HepG2 (cell line): ENCODE measurements around the gene ZNF365. TPM values are rescaled to one million over a fixed set of nuclear protein-coding genes. Genes with fewer than 3 reads are reported as not detected.

ENCODE experiments used
- ATAC-seq: fragments of 200-7000 bp; cut with Tn5 transposase; 3 replicates; pipeline ENCODE4 v1.9.1; 2020; ENCODE audit warnings: mild to moderate bottlenecking, moderate library complexity
- BruUV-seq: library from RNA; stranded (reverse); fragments of 400-500 nt; replicated peaks from 2 replicates; lab custom pipeline; 2021; lab: Mats Ljungman, UMichigan
- CTCF ChIA-PET: fragments of 300-600 bp; formaldehyde crosslinking; extraction: SDS; loops from one replicate; lab custom pipeline; 2021; ENCODE audit warnings: low total read pairs, inconsistent platforms, low intra/inter-chr PET ratio; lab: Yijun Ruan, JAX
- POLR2A ChIA-PET: fragments of 350-600 bp; sonication (Branson Sonifier 250); formaldehyde crosslinking; loops from one replicate; lab custom pipeline; 2020; ENCODE audit warnings: antibody characterized with exemption, inconsistent platforms; lab: Yijun Ruan, JAX
- DNase-seq: peaks from one replicate; pipeline ENCODE4 v3.0.0-alpha.2; 2015; ENCODE audit warnings: low spot score
- FAIRE-seq: peaks from 3 replicates; lab custom pipeline; 2011; peaks lifted over from hg19 to GRCh38; lab: Jason Lieb, UNC
- H2AFZ ChIP-seq: one replicate; pipeline ENCODE4 v1.6.1; 2011; ENCODE audit warnings: low read length, inconsistent platforms
- H3K27ac ChIP-seq: fragments of 300-600 bp; 3 replicates; pipeline ENCODE4 v1.8.0; 2011; ENCODE audit warnings: mixed run types, mild to moderate bottlenecking, mixed read lengths, low read length, inconsistent platforms; ENCODE audit not compliant: insufficient read depth; ENCODE audit errors: extremely low read length
- H3K27me3 ChIP-seq, 2 experiments: fragments of 200-600 bp in 1 of 2; 2 replicates in 1 of 2; 3 replicates in 1 of 2; pipeline versions ENCODE4 v1.6.0 to v1.8.0; 2011; ENCODE audit warnings: low read length in 2 of 2, mild to moderate bottlenecking in 2 of 2, moderate library complexity in 2 of 2, inconsistent platforms in 1 of 2; ENCODE audit not compliant: insufficient read depth in 2 of 2, control insufficient read depth in 1 of 2
- H3K36me3 ChIP-seq, 2 experiments: fragments of 200-600 bp in 1 of 2; replicated peaks in 1 of 2; 2 replicates in 1 of 2; 3 replicates in 1 of 2; pipeline versions ENCODE4 v1.5.1 to v1.8.0; 2011; ENCODE audit warnings: low read length in 2 of 2, inconsistent platforms in 1 of 2; ENCODE audit not compliant: insufficient read depth in 2 of 2, control insufficient read depth in 1 of 2
- H3K4me1 ChIP-seq: 2 replicates; pipeline ENCODE4 v1.5.1; 2012; ENCODE audit warnings: low read length, inconsistent platforms; ENCODE audit not compliant: insufficient read depth
- H3K4me2 ChIP-seq: 2 replicates; pipeline ENCODE4 v1.6.0; 2011; ENCODE audit warnings: low read depth, low read length, inconsistent platforms
- H3K4me3 ChIP-seq, 3 experiments: fragments of 200-600 bp in 1 of 3; sonication (generic), shearing (Covaris generic) in 1 of 3; replicated peaks in 1 of 3; 2 replicates each; pipeline ENCODE4 v1.5.1; 2011 to 2016; ENCODE audit warnings: low read length in 3 of 3, inconsistent platforms in 2 of 3, low read depth in 2 of 3, mild to moderate bottlenecking in 2 of 3, control low read depth in 1 of 3, mixed read lengths in 1 of 3; ENCODE audit not compliant: insufficient read depth in 1 of 3
- H3K79me2 ChIP-seq: one replicate; pipeline ENCODE4 v1.6.1; 2011; ENCODE audit warnings: low read length, inconsistent platforms; ENCODE audit not compliant: insufficient read depth
- H3K9ac ChIP-seq: 2 replicates; pipeline ENCODE4 v1.6.0; 2011; ENCODE audit warnings: mild to moderate bottlenecking, low read depth, low read length, inconsistent platforms; ENCODE audit not compliant: insufficient read depth
- H3K9me3 ChIP-seq: 2 replicates; pipeline ENCODE4 v1.5.1; 2012; ENCODE audit warnings: mild to moderate bottlenecking, low read length
- H4K20me1 ChIP-seq: 2 replicates; pipeline ENCODE4 v1.6.0; 2011; ENCODE audit warnings: inconsistent platforms, mild to moderate bottlenecking, low read length, moderate library complexity; ENCODE audit not compliant: insufficient read depth
- AHDC1 ChIP-seq: sonication (generic); formaldehyde crosslinking; IDR thresholded peaks from 2 replicates; pipeline ENCODE4 v1.5.1; 2020; ENCODE audit warnings: mild to moderate bottlenecking, missing genetic modification reagents, borderline replicate concordance
- ESRRA ChIP-seq: sonication (generic); formaldehyde crosslinking; IDR thresholded peaks from 2 replicates; pipeline ENCODE4 v1.5.1; 2020; ENCODE audit warnings: mild to moderate bottlenecking, low read depth, missing genetic modification reagents
- GABPB1 ChIP-seq: IDR thresholded peaks from 2 replicates; pipeline ENCODE4 v1.6.1; 2016; ENCODE audit warnings: mild to moderate bottlenecking, missing genetic modification reagents, moderate library complexity, missing compliant biosample characterization
- MBD4 ChIP-seq: IDR thresholded peaks from 2 replicates; pipeline ENCODE4 v1.6.1; 2012; ENCODE audit warnings: low read length, inconsistent platforms, borderline replicate concordance
- MIER3 ChIP-seq: IDR thresholded peaks from 2 replicates; pipeline ENCODE4 v1.6.1; 2016; ENCODE audit warnings: missing compliant biosample characterization, borderline replicate concordance
- MYNN ChIP-seq: sonication (generic); formaldehyde crosslinking; IDR thresholded peaks from 2 replicates; pipeline ENCODE4 v1.4.0; 2020; ENCODE audit warnings: mild to moderate bottlenecking, low read depth, missing genetic modification reagents
- NAIF1 ChIP-seq: sonication (generic); formaldehyde crosslinking; IDR thresholded peaks from 2 replicates; pipeline ENCODE4 v1.5.0; 2020; ENCODE audit warnings: mild to moderate bottlenecking, missing genetic modification reagents, borderline replicate concordance
- NR1H2 ChIP-seq: sonication (generic); formaldehyde crosslinking; IDR thresholded peaks from 2 replicates; pipeline ENCODE4 v1.8.1; 2022; ENCODE audit warnings: low read depth, missing genetic modification reagents, borderline replicate concordance
- PTBP1 ChIP-seq: fragments of 200-400 bp; formaldehyde crosslinking; IDR thresholded peaks from 2 replicates; pipeline ENCODE4 v1.6.1; 2018; ENCODE audit warnings: low read length, low read depth; ENCODE audit not compliant: poor library complexity, severe bottlenecking
- STAT5B ChIP-seq: sonication (generic); formaldehyde crosslinking; IDR thresholded peaks from 2 replicates; pipeline ENCODE4 v1.4.0; 2020; ENCODE audit warnings: missing genetic modification reagents
- THYN1 ChIP-seq: sonication (generic); formaldehyde crosslinking; IDR thresholded peaks from 2 replicates; pipeline ENCODE4 v1.8.1; 2023; ENCODE audit warnings: low read depth, mild to moderate bottlenecking, moderate library complexity, missing genetic modification reagents, borderline replicate concordance
- ZBTB21 ChIP-seq: sonication (generic); formaldehyde crosslinking; IDR thresholded peaks from 2 replicates; pipeline ENCODE4 v1.4.0; 2020; ENCODE audit warnings: missing genetic modification reagents
- ZBTB42 ChIP-seq: sonication (generic); formaldehyde crosslinking; IDR thresholded peaks from 2 replicates; pipeline ENCODE4 v1.5.0; 2020; ENCODE audit warnings: mild to moderate bottlenecking, missing genetic modification reagents
- ZHX1 ChIP-seq: sonication (generic); formaldehyde crosslinking; IDR thresholded peaks from 2 replicates; pipeline ENCODE4 v1.8.1; 2022; ENCODE audit warnings: low read depth, mild to moderate bottlenecking, missing genetic modification reagents
- ZNF550 ChIP-seq: sonication (generic); formaldehyde crosslinking; IDR thresholded peaks from 2 replicates; pipeline ENCODE4 v1.4.0; 2020; ENCODE audit warnings: mild to moderate bottlenecking, missing genetic modification reagents, borderline replicate concordance
- ZNF589 ChIP-seq: sonication (generic); formaldehyde crosslinking; conservative IDR thresholded peaks from 2 replicates; pipeline ENCODE4 v1.8.0; 2022; ENCODE audit warnings: mild to moderate bottlenecking, moderate library complexity, missing genetic modification reagents
- ZNF850 ChIP-seq: sonication (generic); formaldehyde crosslinking; conservative IDR thresholded peaks from 2 replicates; pipeline ENCODE4 v1.9.0; 2021; ENCODE audit warnings: mild to moderate bottlenecking, missing genetic modification reagents
- WGBS: methylation state at CpG from one replicate; pipeline ENCODE4 v1.1.6; 2017; ENCODE audit warnings: low lambda C conversion rate; 5-methylcytosine and 5-hydroxymethylcytosine counted together
- in situ Hi-C: cut with HindIII; loops from 2 replicates; pipeline ENCODE4 v1.10.0; 2017; ENCODE audit warnings: low pct_unique_long_range_greater_than_20kb; ENCODE audit not compliant: extremely low pct_ligation_motif_present
- intact Hi-C: fragments of 100-400 bp; cut with micrococcal nuclease; formaldehyde crosslinking; loops from one replicate; pipeline ENCODE4 v1.10.0; 2022; ENCODE audit not compliant: unreplicated experiment
- polyA plus RNA-seq, 8 experiments: library from polyadenylated mRNA; depleted of rRNA in 3 of 8; stranded (reverse) in 7 of 8; unstranded in 1 of 8; fragments of >200 nt; fragmentation: Illumina TruSeq in 4 of 8; extraction: Trizol in 4 of 8; gene quantifications; 2 replicates each; pipeline versions ENCODE4 v1.2.1 to v1.2.3, GENCODE V29; 2011 to 2016; ENCODE audit warnings: low read depth in 4 of 8, missing spikeins in 1 of 8, mixed read lengths in 1 of 8; ENCODE audit not compliant: insufficient read depth in 1 of 8
- total RNA-seq, 5 experiments: library from RNA; depleted of rRNA; stranded (reverse); fragments of >200 nt; fragmentation: Illumina TruSeq; extraction: Trizol; gene quantifications; 2 replicates each; pipeline ENCODE4 v1.2.3, GENCODE V29; 2016; ENCODE audit warnings: low read depth in 1 of 5

ZNF365 gene
- total and polyA plus RNA-seq, 2 of the 13 experiments (the other 11 are each of a cell fraction or from before 2014, with no cell fraction given), result not detected

GRCh38 chr10:62336404-62336803, 37.8 kb upstream of the ZNF365 start:
- intact Hi-C loops (no loop called here), in situ Hi-C loops (no loop called here)
- BruUV-seq, result no TSS peak
- no peak overlapping the region for H3K4me3 ChIP-seq
- 62% methylated on average over 1 of the region's 1 CpG for WGBS
- H3K79me2 ChIP-seq, result no peaks in the 10 kb centered on the region
- no peak overlapping the region for H3K9ac ChIP-seq
- ChIA-PET CTCF (no interaction called here), POLR2A (no interaction called here)
- no peak overlapping the region for H2AFZ ChIP-seq
- peaks cover 23% of the 10 kb centered on the region; the same call in 1 of the 2 replicates for H3K9me3 ChIP-seq
- no peaks in the 10 kb centered on the region for H3K36me3 ChIP-seq
- H3K4me2 ChIP-seq, result no peak overlapping the region
- FAIRE-seq, result no peak
- H3K27ac ChIP-seq, result no peak overlapping the region
- ATAC-seq, result no peak
- no peak for DNase-seq
- no peaks in the 10 kb centered on the region for H3K4me1 ChIP-seq
- H3K27me3 ChIP-seq, result no peaks in the 10 kb centered on the region
- TF ChIP-seq MBD4 (no peak), ZHX1 (CRISPR knock-in tag) (no peak), ZBTB42 (CRISPR knock-in tag) (no peak), ZBTB21 (no peak), AHDC1 (CRISPR knock-in tag) (no peak), ZNF589 (CRISPR knock-in tag) (no peak), STAT5B (CRISPR knock-in tag) (no peak), NAIF1 (no peak), THYN1 (no peak), GABPB1 (CRISPR knock-in tag) (no peak), NR1H2 (CRISPR knock-in tag) (no peak), ZNF550 (CRISPR knock-in tag) (no peak), ZNF850 (CRISPR knock-in tag) (no peak), MIER3 (CRISPR knock-in tag) (no peak), ESRRA (CRISPR knock-in tag) (no peak), PTBP1 (no peak), MYNN (CRISPR knock-in tag) (no peak)
- TF ChIP-seq, all 625 proteins: peak for 0
- H4K20me1 ChIP-seq, result no peaks in the 10 kb centered on the region
